Measurements from ENCODE around the gene RBFOX1. TPM values are rescaled to one million over a fixed set of nuclear protein-coding genes. Genes with fewer than 3 reads are reported as not detected.
"Not testable (repeated sequence)": the region's sequence is repeated elsewhere in the genome, so short reads cannot be mapped to it uniquely, and the experiment has no call there.

RBFOX1 gene
- total and polyA plus RNA-seq, 4 donors, result 47.4 to 169 (median 118) TPM

DNA sequence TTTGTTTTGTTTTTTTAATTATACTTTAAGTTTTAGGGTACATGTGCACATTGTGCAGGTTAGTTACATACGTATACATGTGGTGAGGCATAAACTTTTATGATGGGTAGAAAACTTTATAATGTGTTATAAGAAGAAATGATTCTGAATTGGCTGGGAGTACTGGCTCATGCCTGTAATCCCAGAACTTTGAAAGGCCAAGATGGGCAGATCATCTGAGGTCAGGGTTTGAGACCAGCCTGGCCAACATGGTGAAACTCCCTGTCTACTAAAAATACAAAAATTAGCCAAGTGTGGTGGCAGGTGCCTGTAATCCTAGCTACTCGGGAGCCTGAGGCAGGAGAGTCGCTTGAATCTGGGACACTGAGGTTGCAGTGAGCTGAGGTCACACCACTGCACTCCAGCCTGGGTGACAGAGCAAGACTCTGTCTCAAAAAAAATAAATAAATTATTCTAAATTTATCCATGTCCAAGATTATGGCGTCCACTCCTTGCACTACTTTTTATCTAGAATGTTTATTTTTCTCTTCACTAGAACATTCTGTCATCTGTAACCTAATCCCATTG is 170.0 kb downstream of the RBFOX1 start:
- H3K27ac ChIP-seq (ENCODE audit: low read depth, low read length); H3K36me3 ChIP-seq (ENCODE audit: control insufficient read depth, insufficient read depth, low read length); H3K4me1 ChIP-seq (ENCODE audit: control insufficient read depth, insufficient read depth, low read length); H3K4me3 ChIP-seq (ENCODE audit: low read depth, low read length); H3K27me3 ChIP-seq (ENCODE audit: control insufficient read depth, insufficient read depth, low read length); DNase-seq (ENCODE audit: low read depth in 4 of 6, low spot score in 6 of 6); H3K9me3 ChIP-seq (ENCODE audit: control insufficient read depth, insufficient read depth, low read length): not testable (repeated sequence)
- WGBS (ENCODE audit: insufficient coverage), result 87% methylated on average over 3 of the region's 4 CpGs

DNA sequence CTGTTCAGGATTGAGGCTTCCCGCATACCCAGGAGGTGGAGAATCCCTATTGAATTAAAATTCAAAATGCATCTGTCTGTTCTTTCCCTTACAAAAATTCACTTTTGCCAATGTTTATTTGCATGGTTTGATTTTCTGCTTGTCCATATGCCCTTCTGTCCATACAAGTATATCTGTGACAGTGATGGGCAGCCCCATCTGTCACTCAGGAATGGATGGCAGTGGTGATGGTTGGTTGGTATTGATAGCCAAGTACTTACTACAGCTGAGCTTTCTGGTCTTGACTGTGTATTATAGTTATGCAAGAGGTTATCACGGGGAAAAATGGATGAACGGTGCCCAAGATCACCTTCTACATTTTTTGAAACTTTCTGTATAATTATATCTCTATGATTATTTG is 171.0 kb downstream of the RBFOX1 start:
- WGBS (ENCODE audit: insufficient coverage), result no CpG with 5 or more reads among the region's 3 CpGs
- H3K4me3 ChIP-seq (ENCODE audit: low read depth, low read length), result no peak overlapping the region
- DNase-seq (ENCODE audit: low read depth in 4 of 6, low spot score in 6 of 6), result no peak
- H3K27ac ChIP-seq (ENCODE audit: low read depth, low read length), result no peak overlapping the region
- peaks cover 4% of the 10 kb centered on the region for H3K4me1 ChIP-seq (ENCODE audit: control insufficient read depth, insufficient read depth, low read length)
- no peaks in the 10 kb centered on the region for H3K9me3 ChIP-seq (ENCODE audit: control insufficient read depth, insufficient read depth, low read length)
- no peaks in the 10 kb centered on the region for H3K36me3 ChIP-seq (ENCODE audit: control insufficient read depth, insufficient read depth, low read length)
- no peaks in the 10 kb centered on the region for H3K27me3 ChIP-seq (ENCODE audit: control insufficient read depth, insufficient read depth, low read length)

- Histone ChIP-seq H3K27me3 (ENCODE audit: control insufficient read depth, insufficient read depth, low read length) (no peaks in the 10 kb centered on the region), H3K36me3 (ENCODE audit: control insufficient read depth, insufficient read depth, low read length) (no peaks in the 10 kb centered on the region), H3K4me3 (ENCODE audit: low read depth, low read length) (no peak overlapping the region), H3K27ac (ENCODE audit: low read depth, low read length) (no peak overlapping the region), H3K4me1 (ENCODE audit: control insufficient read depth, insufficient read depth, low read length) (peaks cover 4% of the 10 kb centered on the region), H3K9me3 (ENCODE audit: control insufficient read depth, insufficient read depth, low read length) (no peaks in the 10 kb centered on the region)
- 96% methylated on average over 5 of the region's 8 CpGs for whole genome bisulfite sequencing (ENCODE audit: insufficient coverage)
- no peak for DNase-seq (ENCODE audit: low read depth in 4 of 6, low spot score in 6 of 6)
Measured at GRCh38 chr16:7504844-7505243, 172.2 kb downstream of the RBFOX1 start.

- Histone ChIP-seq H3K4me3 (ENCODE audit: low read depth, low read length) (no peak overlapping the region), H3K27ac (ENCODE audit: low read depth, low read length) (no peak overlapping the region), H3K9me3 (ENCODE audit: control insufficient read depth, insufficient read depth, low read length) (no peaks in the 10 kb centered on the region), H3K36me3 (ENCODE audit: control insufficient read depth, insufficient read depth, low read length) (no peaks in the 10 kb centered on the region), H3K27me3 (ENCODE audit: control insufficient read depth, insufficient read depth, low read length) (no peaks in the 10 kb centered on the region), H3K4me1 (ENCODE audit: control insufficient read depth, insufficient read depth, low read length) (peaks cover 4% of the 10 kb centered on the region)
- no peak for DNase-seq (ENCODE audit: low read depth in 4 of 6, low spot score in 6 of 6)
- WGBS (ENCODE audit: insufficient coverage), result no CpG with 5 or more reads among the region's 4 CpGs
Measured at GRCh38 chr16:7505495-7505894, 172.8 kb downstream of the RBFOX1 start.

DNA sequence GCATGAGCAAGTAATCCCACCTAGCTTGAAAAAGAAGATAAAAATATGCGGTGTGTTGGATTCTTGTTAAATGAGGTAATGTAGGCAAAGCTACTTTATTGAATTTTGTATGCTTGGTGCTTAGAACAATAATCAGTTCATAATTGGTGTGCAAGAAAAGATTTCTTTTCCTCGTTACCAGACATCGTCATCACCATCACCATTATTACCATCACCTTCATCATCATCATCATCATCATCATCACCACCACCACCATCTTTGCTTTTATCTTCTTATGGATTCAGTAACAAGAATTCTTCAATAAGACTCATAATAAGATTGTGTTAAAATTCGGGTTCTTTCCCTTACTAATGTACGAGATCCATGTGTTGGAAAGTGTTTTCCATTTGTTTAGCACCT is 173.7 kb downstream of the RBFOX1 start:
- H3K27ac ChIP-seq (ENCODE audit: low read depth, low read length), result no peak overlapping the region
- H3K36me3 ChIP-seq (ENCODE audit: control insufficient read depth, insufficient read depth, low read length), result no peaks in the 10 kb centered on the region
- WGBS (ENCODE audit: insufficient coverage), result no CpG with 5 or more reads among the region's 5 CpGs
- H3K4me3 ChIP-seq (ENCODE audit: low read depth, low read length), result no peak overlapping the region
- H3K27me3 ChIP-seq (ENCODE audit: control insufficient read depth, insufficient read depth, low read length), result no peaks in the 10 kb centered on the region
- peaks cover 7% of the 10 kb centered on the region for H3K4me1 ChIP-seq (ENCODE audit: control insufficient read depth, insufficient read depth, low read length)
- H3K9me3 ChIP-seq (ENCODE audit: control insufficient read depth, insufficient read depth, low read length), result no peaks in the 10 kb centered on the region
- DNase-seq (ENCODE audit: low read depth in 4 of 6, low spot score in 6 of 6), result no peak

- Histone ChIP-seq H3K36me3 (ENCODE audit: control insufficient read depth, insufficient read depth, low read length) (no peaks in the 10 kb centered on the region), H3K4me1 (ENCODE audit: control insufficient read depth, insufficient read depth, low read length) (peaks cover 10% of the 10 kb centered on the region), H3K4me3 (ENCODE audit: low read depth, low read length) (no peak overlapping the region), H3K9me3 (ENCODE audit: control insufficient read depth, insufficient read depth, low read length) (no peaks in the 10 kb centered on the region), H3K27ac (ENCODE audit: low read depth, low read length) (no peak overlapping the region), H3K27me3 (ENCODE audit: control insufficient read depth, insufficient read depth, low read length) (no peaks in the 10 kb centered on the region)
- no peak for DNase-seq (ENCODE audit: low read depth in 4 of 6, low spot score in 6 of 6)
- WGBS (ENCODE audit: insufficient coverage), result no CpG with 5 or more reads among the region's 3 CpGs
Measured at GRCh38 chr16:7508656-7509055, 176.0 kb downstream of the RBFOX1 start.

DNA sequence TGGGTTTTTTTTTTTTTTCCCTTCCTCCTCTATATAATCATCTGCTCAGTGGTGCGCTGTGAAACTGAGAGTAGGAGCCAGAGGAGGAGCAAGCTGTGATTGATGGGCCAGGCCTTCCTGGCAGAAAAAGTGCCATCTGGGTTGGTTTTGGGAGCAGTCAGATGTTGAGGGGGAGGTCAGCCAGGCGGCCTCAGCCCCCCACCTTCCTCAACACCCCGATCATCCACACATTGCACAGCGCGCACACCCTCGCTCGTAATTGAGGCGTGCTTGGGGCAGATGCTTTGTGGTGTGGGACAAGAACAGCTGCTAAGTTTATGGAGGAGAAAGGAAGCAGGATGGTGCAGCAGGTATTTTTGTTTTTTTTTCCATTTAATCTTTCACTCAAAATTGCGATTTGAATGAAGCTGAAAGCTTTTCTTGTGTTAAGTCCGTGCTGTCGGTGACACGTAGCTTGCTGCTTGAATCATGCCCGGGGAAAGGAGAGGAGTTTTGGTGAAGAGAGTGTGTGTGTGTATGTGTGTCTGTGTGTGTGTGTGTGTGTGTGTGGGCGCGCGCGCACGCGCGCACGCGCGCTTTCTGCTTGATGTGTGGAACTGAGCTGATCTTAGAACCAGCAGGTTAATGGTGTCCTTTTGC is 177.4 kb downstream of the RBFOX1 start:
- Histone ChIP-seq H3K4me1 (ENCODE audit: control insufficient read depth, insufficient read depth, low read length) (peaks cover 10% of the 10 kb centered on the region), H3K27ac (ENCODE audit: low read depth, low read length) (no peak overlapping the region), H3K36me3 (ENCODE audit: control insufficient read depth, insufficient read depth, low read length) (no peaks in the 10 kb centered on the region), H3K4me3 (ENCODE audit: low read depth, low read length) (no peak overlapping the region), H3K27me3 (ENCODE audit: control insufficient read depth, insufficient read depth, low read length) (no peaks in the 10 kb centered on the region), H3K9me3 (ENCODE audit: control insufficient read depth, insufficient read depth, low read length) (no peaks in the 10 kb centered on the region)
- 53% methylated on average over 10 of the region's 23 CpGs for WGBS (ENCODE audit: insufficient coverage)
- DNase-seq (ENCODE audit: low read depth in 4 of 6, low spot score in 6 of 6), result peak in 3 of 6 donors; percentile 35 to 89 (median 45)

- peak in 1 of 6 donors; percentile 39 for DNase-seq (ENCODE audit: low read depth in 4 of 6, low spot score in 6 of 6)
- no peak overlapping the region for H3K27ac ChIP-seq (ENCODE audit: low read depth, low read length)
- H3K27me3 ChIP-seq (ENCODE audit: control insufficient read depth, insufficient read depth, low read length), result no peaks in the 10 kb centered on the region
- H3K36me3 ChIP-seq (ENCODE audit: control insufficient read depth, insufficient read depth, low read length), result no peaks in the 10 kb centered on the region
- peaks cover 10% of the 10 kb centered on the region for H3K4me1 ChIP-seq (ENCODE audit: control insufficient read depth, insufficient read depth, low read length)
- WGBS (ENCODE audit: insufficient coverage), result 83% methylated on average over 1 of the region's 7 CpGs
- no peaks in the 10 kb centered on the region for H3K9me3 ChIP-seq (ENCODE audit: control insufficient read depth, insufficient read depth, low read length)
- no peak overlapping the region for H3K4me3 ChIP-seq (ENCODE audit: low read depth, low read length)
Measured at GRCh38 chr16:7511549-7512260, 179.1 kb downstream of the RBFOX1 start.

DNA sequence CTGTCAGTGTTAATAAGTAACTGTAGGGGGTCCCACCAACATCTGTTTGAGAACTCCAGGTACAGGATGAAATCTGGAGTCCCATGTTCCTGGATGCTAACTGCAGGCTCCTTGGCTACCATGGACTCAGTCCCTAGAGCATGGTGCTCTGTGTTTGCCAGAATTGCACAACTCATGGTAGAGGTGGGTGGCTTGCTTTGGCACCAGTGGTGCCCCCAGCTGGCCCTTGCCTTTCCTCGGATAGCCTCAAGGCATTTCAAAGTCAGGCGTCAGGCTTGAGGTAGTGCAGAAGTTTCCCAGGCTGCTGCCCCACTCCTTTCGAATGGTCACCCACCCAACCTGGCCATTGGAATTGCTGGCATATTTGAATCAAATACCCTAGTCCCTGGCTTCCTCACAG is 179.9 kb downstream of the RBFOX1 start:
- no peak for DNase-seq (ENCODE audit: low read depth in 4 of 6, low spot score in 6 of 6)
- 87% methylated on average over 3 of the region's 3 CpGs for WGBS (ENCODE audit: insufficient coverage)
- no peak overlapping the region for H3K27ac ChIP-seq (ENCODE audit: low read depth, low read length)
- no peaks in the 10 kb centered on the region for H3K9me3 ChIP-seq (ENCODE audit: control insufficient read depth, insufficient read depth, low read length)
- H3K27me3 ChIP-seq (ENCODE audit: control insufficient read depth, insufficient read depth, low read length), result no peaks in the 10 kb centered on the region
- peaks cover 10% of the 10 kb centered on the region for H3K4me1 ChIP-seq (ENCODE audit: control insufficient read depth, insufficient read depth, low read length)
- H3K36me3 ChIP-seq (ENCODE audit: control insufficient read depth, insufficient read depth, low read length), result no peaks in the 10 kb centered on the region
- no peak overlapping the region for H3K4me3 ChIP-seq (ENCODE audit: low read depth, low read length)

DNA sequence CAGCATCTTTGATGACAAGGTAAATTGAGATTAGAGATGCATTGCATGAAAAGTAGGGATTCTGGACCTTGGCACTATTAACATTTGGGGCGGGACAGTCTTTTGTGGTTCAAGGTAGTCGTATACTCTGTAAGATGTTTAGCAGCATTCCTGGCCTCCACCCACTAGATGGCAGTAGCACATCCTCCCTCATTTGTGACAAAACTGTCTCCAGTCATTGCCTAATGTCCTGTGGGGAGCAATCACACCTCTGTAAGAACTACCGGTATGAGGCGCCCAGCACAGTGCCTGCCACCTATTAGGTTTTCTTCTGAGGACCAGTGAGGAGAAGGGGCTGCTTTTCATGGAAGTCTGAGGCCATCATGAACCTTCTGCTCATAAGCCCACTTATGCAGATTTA is 180.8 kb downstream of the RBFOX1 start:
- DNase-seq (ENCODE audit: low read depth in 4 of 6, low spot score in 6 of 6), result no peak
- Histone ChIP-seq H3K27ac (ENCODE audit: low read depth, low read length) (no peak overlapping the region), H3K27me3 (ENCODE audit: control insufficient read depth, insufficient read depth, low read length) (no peaks in the 10 kb centered on the region), H3K4me1 (ENCODE audit: control insufficient read depth, insufficient read depth, low read length) (peaks cover 6% of the 10 kb centered on the region), H3K4me3 (ENCODE audit: low read depth, low read length) (no peak overlapping the region), H3K36me3 (ENCODE audit: control insufficient read depth, insufficient read depth, low read length) (peaks cover 5% of the 10 kb centered on the region), H3K9me3 (ENCODE audit: control insufficient read depth, insufficient read depth, low read length) (no peaks in the 10 kb centered on the region)
- no CpG with 5 or more reads among the region's 4 CpGs for WGBS (ENCODE audit: insufficient coverage)
